Fibroblast of villous mesenchyme (primary cell): ENCODE results near the gene TMEM140. TPM values are rescaled to one million over a fixed set of nuclear protein-coding genes. Genes with fewer than 3 reads are reported as not detected.

Source experiments
- DNase-seq: peaks from one replicate; pipeline ENCODE4 v3.0.0-alpha.2; 2010; ENCODE audit warnings: low read depth
- H3K4me3 ChIP-seq: 2 replicates; pipeline ENCODE4 v1.5.1; 2011; ENCODE audit warnings: low read depth, mild to moderate bottlenecking, low read length
- CTCF ChIP-seq: IDR thresholded peaks from 2 replicates; pipeline ENCODE4 v1.5.1; 2012; ENCODE audit warnings: low read depth, mild to moderate bottlenecking, low read length; ENCODE audit not compliant: insufficient read depth
- total RNA-seq: library from RNA; depleted of rRNA; stranded (reverse); fragments of >200 nt; gene quantifications from 2 replicates; pipeline ENCODE4 v1.2.3, GENCODE V29; 2012

The TMEM140 gene
- total RNA-seq, 1 donor = 5.2 TPM

GRCh38 chr7:135154734-135155133 is 6.9 kb downstream of the TMEM140 start:
- TF ChIP-seq CTCF = no peak
- DNase-seq = no peak
- no peak overlapping the region for H3K4me3 ChIP-seq

DNA sequence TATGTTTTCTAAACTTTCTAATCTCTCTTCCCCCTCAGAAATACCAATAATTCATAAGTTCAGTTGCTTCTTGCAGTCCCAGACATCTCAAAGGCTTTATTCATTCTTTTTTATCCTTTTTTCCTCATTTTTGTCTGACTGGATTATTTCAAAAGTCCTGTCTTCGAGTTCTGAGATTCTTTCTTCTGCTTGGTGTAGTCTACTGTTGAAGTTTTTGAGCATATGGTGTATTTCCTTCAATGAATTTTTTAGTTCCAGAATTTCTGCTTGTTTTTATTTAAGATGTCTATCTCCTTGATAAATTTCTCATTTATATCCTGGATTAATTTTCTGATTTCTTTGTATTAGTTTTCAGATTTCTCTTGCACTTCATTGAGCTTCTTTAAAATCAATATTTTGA is 8.4 kb downstream of the TMEM140 start:
- no peak for TF ChIP-seq CTCF
- no peak overlapping the region for H3K4me3 ChIP-seq
- DNase-seq = no peak

GRCh38 chr7:135158141-135158655 is 10.3 kb downstream of the TMEM140 start:
- no peak for TF ChIP-seq CTCF
- DNase-seq = no peak
- H3K4me3 ChIP-seq = no peak overlapping the region

DNA sequence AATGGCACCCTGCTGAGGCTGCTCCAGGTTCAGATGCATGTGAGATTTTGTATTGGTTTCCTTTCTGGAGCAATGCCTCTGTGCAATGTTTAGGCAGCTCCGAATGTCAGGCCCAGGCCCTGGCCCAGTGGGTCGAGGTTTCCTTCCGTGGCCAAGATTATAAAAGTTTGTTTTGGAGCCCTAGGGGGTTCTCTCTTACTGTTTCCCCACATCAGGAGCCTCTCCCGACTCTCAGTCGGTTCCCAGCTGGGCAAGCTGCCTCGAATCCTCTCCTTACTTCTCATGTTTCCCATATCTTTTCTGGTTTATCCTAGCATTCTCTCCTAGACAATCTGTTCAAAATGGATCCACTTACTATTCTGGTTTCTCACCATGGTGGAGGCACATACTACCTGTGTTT is 11.0 kb downstream of the TMEM140 start:
- DNase-seq = no peak
- H3K4me3 ChIP-seq = no peak overlapping the region
- TF ChIP-seq CTCF = no peak

DNA sequence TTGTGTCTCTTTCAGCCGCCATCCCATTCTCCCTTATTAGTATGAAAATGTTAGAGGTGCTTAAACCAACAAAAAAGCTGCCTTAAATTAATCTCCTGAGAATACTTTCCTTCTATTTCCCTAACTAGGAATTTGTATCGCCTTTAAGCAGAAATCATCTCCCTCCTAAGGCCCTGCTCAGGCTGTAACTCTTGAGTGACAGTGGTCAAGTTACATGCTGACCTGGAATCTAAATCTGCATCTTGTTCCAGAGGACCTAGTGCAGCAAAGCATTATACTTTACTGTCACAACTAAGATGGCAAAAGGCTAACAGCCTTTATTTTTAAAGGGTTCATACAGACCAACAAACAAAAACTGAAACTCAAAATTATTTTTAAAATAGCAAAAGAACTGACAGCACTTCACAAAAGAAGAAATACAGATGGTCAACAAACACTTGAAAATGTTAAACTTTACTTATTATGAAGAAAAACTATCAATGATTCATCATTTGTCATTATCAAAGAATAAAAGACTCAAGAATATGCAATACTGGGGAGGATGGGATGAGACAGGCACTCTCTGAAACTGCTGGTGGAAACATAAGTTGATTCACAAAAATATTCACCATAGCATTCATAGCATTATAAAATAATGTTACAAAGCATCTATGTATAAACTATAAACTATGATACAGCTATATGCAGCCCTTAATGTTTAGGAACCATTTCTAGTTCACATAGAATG is 11.7 kb downstream of the TMEM140 start:
- no peak overlapping the region for H3K4me3 ChIP-seq
- no peak for DNase-seq
- TF ChIP-seq CTCF = no peak

DNA sequence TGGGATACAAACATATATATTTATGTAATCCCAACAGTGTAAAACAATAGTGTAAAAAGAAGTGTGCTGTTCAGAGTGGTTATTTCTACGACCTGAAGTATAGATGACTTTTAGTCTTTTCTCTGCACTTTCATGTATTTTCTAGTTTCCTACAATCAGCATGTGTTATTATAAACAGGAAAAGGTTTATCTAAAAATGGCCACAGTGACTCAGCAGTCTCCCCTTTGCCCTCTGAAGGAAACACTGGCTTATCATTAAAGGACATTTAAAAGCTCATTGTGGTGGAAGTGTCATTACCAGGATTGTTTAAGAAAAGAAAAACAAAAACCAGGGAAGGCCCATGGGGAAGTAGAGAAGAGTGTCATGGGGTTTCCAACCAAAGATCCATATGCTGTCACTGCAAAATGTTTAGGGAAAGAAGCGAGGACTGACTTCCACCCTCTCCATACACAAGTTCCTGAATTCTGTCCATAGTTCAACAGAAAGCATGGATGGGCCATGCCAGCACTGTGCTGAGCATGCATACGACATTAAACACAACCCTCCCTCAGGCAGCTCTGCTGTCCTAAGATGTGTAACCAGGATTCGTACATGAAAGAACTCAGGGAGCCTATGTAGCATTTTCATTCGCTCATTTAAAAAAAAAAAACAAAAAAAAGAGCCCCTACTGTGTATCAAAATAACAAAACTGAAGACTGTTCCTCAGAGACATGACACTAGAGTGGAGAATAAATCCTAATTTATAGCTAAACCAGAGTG is 12.4 kb downstream of the TMEM140 start:
- TF ChIP-seq CTCF = no peak
- no peak overlapping the region for H3K4me3 ChIP-seq
- DNase-seq = peak; percentile 81
